Calu3 (cell line): ENCODE measurements around the gene SHC2. TPM values are rescaled to one million over a fixed set of nuclear protein-coding genes. Genes with fewer than 3 reads are reported as not detected.

Experiments
- BruUV-seq: library from RNA; stranded (reverse); fragments of 400-500 nt; replicated peaks from 2 replicates; lab custom pipeline; 2021; lab: Mats Ljungman, UMichigan
- CTCF ChIA-PET: fragments of 300-600 bp; sonication (Branson Sonifier 250); formaldehyde crosslinking; loops from one replicate; lab custom pipeline; 2022; ENCODE audit warnings: antibody characterized with exemption; lab: Charles Lee
- DNase-seq: peaks from one replicate; pipeline ENCODE4 v3.0.0; 2022
- H3K27ac Mint-ChIP-seq: one replicate; pipeline ENCODE4 v1.8.0; 2022; ENCODE audit warnings: mixed read lengths; ENCODE audit not compliant: unreplicated experiment
- H3K27me3 Mint-ChIP-seq: one replicate; pipeline ENCODE4 v1.8.0; 2022; ENCODE audit warnings: mixed read lengths; ENCODE audit not compliant: unreplicated experiment
- H3K36me3 Mint-ChIP-seq: one replicate; pipeline ENCODE4 v1.8.0; 2022; ENCODE audit warnings: mild to moderate bottlenecking, moderate library complexity, mixed read lengths; ENCODE audit not compliant: insufficient read depth, unreplicated experiment
- H3K4me1 Mint-ChIP-seq: one replicate; pipeline ENCODE4 v1.8.0; 2022; ENCODE audit warnings: mild to moderate bottlenecking, low read depth, mixed read lengths; ENCODE audit not compliant: unreplicated experiment
- H3K4me3 Mint-ChIP-seq: one replicate; pipeline ENCODE4 v1.8.0; 2022; ENCODE audit warnings: mild to moderate bottlenecking, low read depth, moderate library complexity, mixed read lengths; ENCODE audit not compliant: unreplicated experiment
- H3K9me3 Mint-ChIP-seq: one replicate; pipeline ENCODE4 v1.8.0; 2022; ENCODE audit warnings: low read depth, mixed read lengths; ENCODE audit not compliant: unreplicated experiment
- CTCF ChIP-seq: fragments of 200-600 bp; IDR thresholded peaks from one replicate; pipeline ENCODE4 v1.8.0; 2022; ENCODE audit warnings: antibody characterized with exemption; ENCODE audit not compliant: unreplicated experiment
- intact Hi-C: fragments of 100-400 bp; cut with micrococcal nuclease; formaldehyde crosslinking; loops from one replicate; pipeline ENCODE4 v1.10.0; 2022; ENCODE audit not compliant: unreplicated experiment
- total RNA-seq: library from RNA; stranded (reverse); gene quantifications from 2 replicates; pipeline ENCODE4 v1.2.3, GENCODE V29; 2022

Gene SHC2
- total RNA-seq, 1 experiment from 2014 or later, result 8.4 TPM

- Mint-ChIP-seq H3K36me3 (no peaks in the 10 kb centered on the region), H3K4me3 (no peak overlapping the region), H3K9me3 (no peaks in the 10 kb centered on the region), H3K27me3 (peaks cover 21% of the 10 kb centered on the region), H3K27ac (no peak overlapping the region), H3K4me1 (peaks cover 9% of the 10 kb centered on the region)
- CTCF ChIA-PET, result no interaction called here
- intact Hi-C loops, result no loop called here
- TF ChIP-seq CTCF, result no peak
- BruUV-seq, result no TSS peak
- no peak for DNase-seq
Measured at GRCh38 chr19:407511-408440, 53.1 kb downstream of the SHC2 start.

- CTCF ChIA-PET, result no interaction called here
- peaks cover 9% of the 10 kb centered on the region for H3K4me1 Mint-ChIP-seq
- no peak for TF ChIP-seq CTCF
- no peak overlapping the region for H3K27ac Mint-ChIP-seq
- BruUV-seq, result no TSS peak
- peaks cover 28% of the 10 kb centered on the region for H3K27me3 Mint-ChIP-seq
- no peak overlapping the region for H3K4me3 Mint-ChIP-seq
- no peaks in the 10 kb centered on the region for H3K36me3 Mint-ChIP-seq
- no peaks in the 10 kb centered on the region for H3K9me3 Mint-ChIP-seq
- DNase-seq, result no peak
- intact Hi-C loops, result no loop called here
Measured at GRCh38 chr19:406971-407510, 53.8 kb downstream of the SHC2 start.

GRCh38 chr19:406135-406781 is 54.6 kb downstream of the SHC2 start:
- Mint-ChIP-seq H3K27me3 (peaks cover 28% of the 10 kb centered on the region), H3K36me3 (no peaks in the 10 kb centered on the region), H3K4me3 (no peak overlapping the region), H3K4me1 (peaks cover 9% of the 10 kb centered on the region), H3K9me3 (no peaks in the 10 kb centered on the region), H3K27ac (no peak overlapping the region)
- intact Hi-C loops, result no loop called here
- CTCF ChIA-PET, result no interaction called here
- DNase-seq, result no peak
- no peak for TF ChIP-seq CTCF
- no TSS peak for BruUV-seq

- H3K4me3 Mint-ChIP-seq, result no peak overlapping the region
- CTCF ChIA-PET, result no interaction called here
- TF ChIP-seq CTCF, result no peak
- H3K4me1 Mint-ChIP-seq, result peaks cover 9% of the 10 kb centered on the region
- DNase-seq, result no peak
- H3K9me3 Mint-ChIP-seq, result no peaks in the 10 kb centered on the region
- no peak overlapping the region for H3K27ac Mint-ChIP-seq
- no TSS peak for BruUV-seq
- peaks cover 28% of the 10 kb centered on the region for H3K27me3 Mint-ChIP-seq
- intact Hi-C loops, result no loop called here
- no peaks in the 10 kb centered on the region for H3K36me3 Mint-ChIP-seq
Measured at GRCh38 chr19:405121-405965, 55.5 kb downstream of the SHC2 start.
